ENCODE results near the gene HECTD1.
"Not testable (repeated sequence)": the region's sequence is repeated elsewhere in the genome, so short reads cannot be mapped to it uniquely, and the experiment has no call there.

HECTD1 gene

GRCh38 chr14:31224808-31225207 lies 17.2 kb upstream of the HECTD1 start:
- DNase-seq: no peak

GRCh38 chr14:31223331-31223730 lies 15.7 kb upstream of the HECTD1 start:
- no peak for DNase-seq

GRCh38 chr14:31222834-31223233 lies 15.2 kb upstream of the HECTD1 start:
- DNase-seq: no peak

GRCh38 chr14:31221266-31221665 lies 13.7 kb upstream of the HECTD1 start:
- DNase-seq: no peak

- no peak for DNase-seq
These were observed 11.6 kb upstream of the HECTD1 start for GRCh38 chr14:31219169-31219568.

GRCh38 chr14:31216359-31216758 lies 8.8 kb upstream of the HECTD1 start:
- DNase-seq: no peak

- no peak for DNase-seq
These were observed 5.3 kb upstream of the HECTD1 start for GRCh38 chr14:31212893-31213292.

- no peak for DNase-seq
These were observed 2.0 kb upstream of the HECTD1 start for GRCh38 chr14:31209605-31210004.

- DNase-seq: no peak
These were observed 1.2 kb upstream of the HECTD1 start for GRCh38 chr14:31208546-31209424.

- no peak for DNase-seq
These were observed 272 bp downstream of the HECTD1 start for GRCh38 chr14:31207287-31207754.

GRCh38 chr14:31206536-31207286 lies 882 bp downstream of the HECTD1 start:
- DNase-seq: no peak

GRCh38 chr14:31205681-31206535 lies 1.7 kb downstream of the HECTD1 start:
- peak; percentile 78 for DNase-seq

- no peak for DNase-seq
These were observed 2.7 kb downstream of the HECTD1 start for GRCh38 chr14:31204593-31205534.

- not testable (repeated sequence) for DNase-seq
These were observed 3.5 kb downstream of the HECTD1 start for GRCh38 chr14:31203899-31204592.

GRCh38 chr14:31203414-31203742 lies 4.2 kb downstream of the HECTD1 start:
- DNase-seq: no peak

- DNase-seq: no peak
These were observed 6.5 kb downstream of the HECTD1 start for GRCh38 chr14:31201111-31201510.

GRCh38 chr14:31200702-31200990 lies 6.9 kb downstream of the HECTD1 start:
- DNase-seq: no peak

- DNase-seq: no peak
These were observed 9.9 kb downstream of the HECTD1 start for GRCh38 chr14:31197671-31198070.

- DNase-seq: no peak
These were observed 10.6 kb downstream of the HECTD1 start for GRCh38 chr14:31196839-31197492.

- DNase-seq: peak; percentile 36
These were observed 12.9 kb downstream of the HECTD1 start for GRCh38 chr14:31194661-31195060.

GRCh38 chr14:31194095-31194494 lies 13.5 kb downstream of the HECTD1 start:
- peak; percentile 43 for DNase-seq
